ENCODE data around the gene PLXNB2. TPM values are rescaled to one million over a fixed set of nuclear protein-coding genes. Genes with fewer than 3 reads are reported as not detected.

Gene PLXNB2
- total RNA-seq, 4 donors from 2014 or later: 105 to 199 (median 155) TPM

DNA sequence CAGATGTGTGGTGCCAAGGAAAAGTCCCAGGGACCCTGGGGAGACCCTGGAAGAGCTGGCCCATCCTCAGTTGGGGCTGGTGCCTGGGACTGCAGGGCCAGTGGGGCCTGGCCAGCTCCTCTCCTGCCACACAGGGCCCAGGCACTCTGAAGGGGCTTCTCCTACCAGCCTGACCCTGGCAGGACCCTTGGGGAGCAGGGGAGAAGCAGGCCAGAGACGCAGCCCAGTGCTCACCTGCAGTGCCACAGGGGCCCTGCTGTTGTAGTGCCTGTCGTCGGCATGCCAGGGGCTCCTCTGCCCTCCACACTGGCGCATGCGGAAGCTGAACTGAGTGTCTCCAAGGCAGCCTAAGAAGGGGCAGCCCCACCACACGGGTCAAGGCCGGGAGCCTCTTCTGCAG is 10.2 kb upstream of the PLXNB2 start:
- no peak overlapping the region for H3K4me3 ChIP-seq (ENCODE audit: low read depth, poor library complexity, severe bottlenecking)
- no peak for DNase-seq (ENCODE audit: low spot score in 2 of 2)
- no peak for TF ChIP-seq POLR2A (IDR thresholded peaks at IDR 0.05)
- TF ChIP-seq, protein P1, sequence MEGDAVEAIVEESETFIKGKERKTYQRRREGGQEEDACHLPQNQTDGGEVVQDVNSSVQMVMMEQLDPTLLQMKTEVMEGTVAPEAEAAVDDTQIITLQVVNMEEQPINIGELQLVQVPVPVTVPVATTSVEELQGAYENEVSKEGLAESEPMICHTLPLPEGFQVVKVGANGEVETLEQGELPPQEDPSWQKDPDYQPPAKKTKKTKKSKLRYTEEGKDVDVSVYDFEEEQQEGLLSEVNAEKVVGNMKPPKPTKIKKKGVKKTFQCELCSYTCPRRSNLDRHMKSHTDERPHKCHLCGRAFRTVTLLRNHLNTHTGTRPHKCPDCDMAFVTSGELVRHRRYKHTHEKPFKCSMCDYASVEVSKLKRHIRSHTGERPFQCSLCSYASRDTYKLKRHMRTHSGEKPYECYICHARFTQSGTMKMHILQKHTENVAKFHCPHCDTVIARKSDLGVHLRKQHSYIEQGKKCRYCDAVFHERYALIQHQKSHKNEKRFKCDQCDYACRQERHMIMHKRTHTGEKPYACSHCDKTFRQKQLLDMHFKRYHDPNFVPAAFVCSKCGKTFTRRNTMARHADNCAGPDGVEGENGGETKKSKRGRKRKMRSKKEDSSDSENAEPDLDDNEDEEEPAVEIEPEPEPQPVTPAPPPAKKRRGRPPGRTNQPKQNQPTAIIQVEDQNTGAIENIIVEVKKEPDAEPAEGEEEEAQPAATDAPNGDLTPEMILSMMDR (IDR thresholded peaks at IDR 0.05): no peak
- intact Hi-C loops (cut with DNase I; ENCODE audit: low total_unique reads): no loop called here
- WGBS, 2 donors: 92 to 97% methylated on average over 5 to 7 of the region's 7 CpGs

DNA sequence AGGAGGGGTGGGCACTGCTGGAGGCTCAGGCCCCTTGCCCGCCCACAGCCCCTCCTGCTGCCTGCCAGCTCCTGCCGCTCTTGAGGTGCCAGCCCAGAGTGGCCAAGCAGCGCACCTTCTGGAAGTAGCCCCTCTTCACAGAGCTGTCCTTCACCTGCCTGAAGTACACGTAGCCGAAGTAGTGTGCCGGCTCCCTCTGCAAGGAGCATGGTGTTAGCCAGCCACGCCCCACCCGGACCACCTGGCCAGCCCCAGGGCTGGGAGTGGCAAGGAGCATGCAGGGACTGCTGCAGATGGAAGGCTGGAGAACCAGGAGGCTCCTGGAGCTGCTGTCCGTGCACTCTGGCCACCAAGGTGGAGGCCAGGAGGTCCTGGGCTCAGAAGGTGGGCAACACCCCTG is 9.7 kb upstream of the PLXNB2 start:
- intact Hi-C loops (cut with DNase I; ENCODE audit: low total_unique reads): no loop called here
- DNase-seq (ENCODE audit: low spot score in 2 of 2): no peak
- WGBS, 2 donors: 71 to 75% methylated on average over 7 to 9 of the region's 9 CpGs
- H3K4me3 ChIP-seq (ENCODE audit: low read depth, poor library complexity, severe bottlenecking): no peak overlapping the region
- TF ChIP-seq POLR2A (IDR thresholded peaks at IDR 0.05): no peak
- TF ChIP-seq, protein P1 (IDR thresholded peaks at IDR 0.05): no peak

DNA sequence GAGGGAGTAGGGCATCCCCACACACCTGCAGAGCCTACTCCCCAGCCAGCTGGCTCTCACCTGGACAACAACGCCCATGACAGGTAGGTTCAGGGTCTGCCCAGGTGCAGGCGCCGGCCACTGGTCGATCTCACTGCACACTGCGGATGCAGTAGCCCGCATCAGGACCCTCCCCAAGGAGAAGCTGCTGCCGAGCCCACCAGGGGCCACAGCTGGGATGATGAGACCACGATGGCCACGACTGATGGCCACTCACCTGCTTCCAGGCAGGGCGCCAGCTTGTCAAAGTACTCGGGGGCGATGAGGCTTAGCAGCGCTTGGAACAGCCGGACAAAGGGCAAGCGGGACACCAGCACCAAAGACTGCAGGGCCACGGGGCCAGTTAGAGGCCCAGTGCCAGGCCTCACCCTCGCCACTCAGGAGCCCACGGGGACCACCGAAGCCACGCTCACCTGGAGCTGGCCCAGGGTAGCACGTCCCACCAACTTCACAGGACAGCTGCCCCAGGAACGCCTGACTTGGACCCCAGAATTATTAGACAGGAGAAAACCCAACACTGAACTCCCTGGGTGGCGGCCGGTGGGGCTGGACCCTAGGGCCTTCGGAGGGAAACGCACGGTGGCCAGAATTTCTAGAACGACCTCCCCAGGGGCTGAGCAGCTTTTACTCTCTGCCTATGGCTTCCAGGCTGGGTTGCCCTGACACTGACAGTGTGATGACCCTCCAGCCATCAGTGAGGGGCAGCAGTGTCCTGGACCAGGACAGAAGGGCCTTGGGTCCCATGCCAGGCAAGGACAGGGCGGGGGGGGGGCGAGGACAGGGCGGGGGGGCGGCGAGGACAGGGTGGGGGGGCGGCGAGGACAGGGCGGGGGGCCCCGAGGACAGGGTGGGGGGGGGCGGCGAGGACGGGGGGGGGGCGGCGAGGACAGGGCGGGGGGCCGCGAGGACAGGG is 8.9 kb upstream of the PLXNB2 start:
- intact Hi-C loops (cut with DNase I; ENCODE audit: low total_unique reads): no loop called here

DNA sequence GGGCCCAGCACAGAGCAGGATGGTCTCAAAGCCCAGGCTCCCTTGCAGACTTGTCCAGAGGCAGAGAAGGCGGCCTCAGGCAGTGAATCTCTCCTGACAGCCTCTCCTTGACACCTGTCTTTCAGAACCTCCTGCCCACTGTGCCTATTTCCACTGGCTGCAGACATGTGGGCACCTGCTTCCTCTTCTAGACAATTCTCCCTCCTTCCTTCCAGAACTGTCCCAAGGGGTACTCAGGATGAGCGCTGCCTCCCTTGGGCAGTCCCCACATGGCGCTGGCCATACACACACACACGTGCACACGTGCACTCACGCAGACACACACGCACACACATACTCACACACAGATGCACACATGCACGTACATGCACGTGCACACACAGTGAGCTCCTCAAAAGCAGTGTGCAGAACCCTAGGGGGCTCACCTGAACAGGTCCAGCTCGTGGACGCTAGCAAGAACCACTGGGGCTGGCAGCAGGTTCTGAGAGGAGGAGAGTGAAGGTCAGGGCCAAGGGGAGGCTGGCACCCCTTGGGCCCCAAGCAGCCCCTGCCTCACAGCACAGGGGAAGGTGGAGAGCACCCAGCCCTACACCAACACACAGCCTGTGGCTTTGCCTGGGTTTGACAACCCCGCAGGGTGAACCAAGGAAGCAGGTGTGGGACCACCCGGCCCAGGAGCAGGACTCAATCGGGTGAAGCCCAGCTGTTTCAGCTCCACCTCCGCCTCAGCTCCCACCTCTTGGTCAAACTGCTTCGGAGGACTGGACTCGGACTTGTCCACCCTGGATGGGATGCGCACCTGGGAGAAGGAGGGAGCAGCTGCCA is 8.1 kb upstream of the PLXNB2 start:
- H3K4me3 ChIP-seq (ENCODE audit: low read depth, poor library complexity, severe bottlenecking): no peak overlapping the region
- 88 to 95% methylated on average over 18 of the region's 18 CpGs for WGBS, 2 donors

More for the DNA sequence above, 8.9 kb upstream of the PLXNB2 start:
- no peak for DNase-seq (ENCODE audit: low spot score in 2 of 2)
- TF ChIP-seq, protein P1 (IDR thresholded peaks at IDR 0.05): no peak
- TF ChIP-seq POLR2A (IDR thresholded peaks at IDR 0.05): no peak
- no peak overlapping the region for H3K4me3 ChIP-seq (ENCODE audit: low read depth, poor library complexity, severe bottlenecking)
- WGBS, 2 donors: 89 to 90% methylated on average over 18 to 28 of the region's 45 CpGs

DNA sequence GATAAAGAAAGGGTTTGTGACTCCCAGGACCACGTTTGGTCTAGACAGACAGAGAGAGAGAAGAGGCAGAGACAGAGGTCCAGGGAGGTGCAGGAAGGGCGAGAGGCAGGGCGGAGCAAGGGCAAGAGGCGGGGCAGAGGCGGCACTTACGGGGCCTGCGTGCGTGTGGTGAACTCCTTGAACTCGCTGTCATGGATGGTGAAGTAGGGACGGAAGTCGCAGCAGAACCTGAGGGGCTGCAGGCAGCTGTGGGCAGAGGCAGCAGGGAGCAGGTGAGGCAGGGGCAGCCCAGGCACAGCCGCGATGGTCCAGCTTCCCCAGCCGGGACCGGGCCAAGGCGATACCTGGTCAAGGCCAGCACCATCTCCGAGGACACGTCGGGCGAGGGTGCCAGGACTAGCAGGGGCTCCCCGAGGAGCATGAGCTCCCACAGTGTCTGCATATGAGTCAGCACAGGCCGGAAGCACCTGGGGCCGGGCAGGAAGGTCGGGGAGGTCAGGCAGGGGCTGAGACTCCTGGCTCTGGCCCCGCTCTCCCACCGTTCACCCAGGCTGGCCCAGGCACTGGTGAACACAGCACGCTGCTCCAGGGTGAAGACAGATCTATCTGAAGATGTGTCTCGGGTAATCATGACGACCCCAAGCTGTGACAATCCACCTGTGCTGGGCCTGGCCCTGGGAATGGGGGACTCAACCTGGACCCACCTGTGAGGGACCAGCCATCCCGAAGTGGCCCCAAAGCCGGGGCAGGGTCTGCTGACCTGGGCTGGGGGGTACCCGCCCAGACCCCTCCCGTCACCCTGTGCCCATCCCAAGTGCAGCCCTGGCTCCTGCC is 7.2 kb upstream of the PLXNB2 start:
- 49 to 63% methylated on average over 25 to 31 of the region's 33 CpGs for WGBS, 2 donors
- no peak overlapping the region for H3K4me3 ChIP-seq (ENCODE audit: low read depth, poor library complexity, severe bottlenecking)
- intact Hi-C loops (cut with DNase I; ENCODE audit: low total_unique reads): no loop called here
- DNase-seq (ENCODE audit: low spot score in 2 of 2): no peak
- TF ChIP-seq, protein P1 (IDR thresholded peaks at IDR 0.05): no peak
- no peak for TF ChIP-seq POLR2A (IDR thresholded peaks at IDR 0.05)

More for the DNA sequence above, 8.1 kb upstream of the PLXNB2 start:
- DNase-seq (ENCODE audit: low spot score in 2 of 2): no peak
- intact Hi-C loops (cut with DNase I; ENCODE audit: low total_unique reads): no loop called here
- TF ChIP-seq, protein P1 (IDR thresholded peaks at IDR 0.05): no peak
- no peak for TF ChIP-seq POLR2A (IDR thresholded peaks at IDR 0.05)

Measured in lower leg skin (tissue), 4 donors.